ENCODE results near the gene OR2C1. TPM values are rescaled to one million over a fixed set of nuclear protein-coding genes. Genes with fewer than 3 reads are reported as not detected.

OR2C1 gene
- total RNA-seq (under 1 TPM in 6 of 7 donors, not detected in 1; 0.20 to 0.50 (median 0.33) TPM), polyA plus RNA-seq (under 1 TPM; 0.06 to 0.30 TPM)
- long read RNA-seq, donor 1, result 0 reads
- long read RNA-seq, donor 2, result 0 reads
- long read RNA-seq, donor 3, partial matches to known transcripts, result 0 of 1 reads
- long read RNA-seq, donor 3, other reads (novel, unspliced or antisense), result 0 of 1 reads

- intact Hi-C loops (cut with DNase I), result no loop called here
- TF ChIP-seq EP300 (IDR thresholded peaks at IDR 0.05), result no peak
- no peak for TF ChIP-seq POLR2A (IDR thresholded peaks at IDR 0.05)
- no peak for TF ChIP-seq CTCF (IDR thresholded peaks at IDR 0.05)
- H3K27ac ChIP-seq, result no peak within 1 kb of the TSS
- DNase-seq, result no peak
- H3K9me3 ChIP-seq, result no peaks in the 10 kb centered on the region
- 64 to 80% (median 73%) methylated on average over 3 of the region's 3 CpGs for WGBS, 3 donors
- no peaks in the 10 kb centered on the region for H3K36me3 ChIP-seq
- H3K27me3 ChIP-seq, result no peaks in the 10 kb centered on the region
- H3K4me3 ChIP-seq, result no peak within 1 kb of the TSS
- no peaks in the 10 kb centered on the region for H3K4me1 ChIP-seq (ENCODE audit: insufficient read depth)
Measured at GRCh38 chr16:3355589-3355988, at the start of gene OR2C1. Gene OR2C1 (plus strand): TSS chr16:3355889. CDS start chr16:3355941, 52 bp downstream.

- no peak for DNase-seq
- WGBS, 3 donors, result 56 to 65% (median 63%) methylated on average over 11 of the region's 11 CpGs
- intact Hi-C loops (cut with DNase I), result loop anchor here in 1 of 4 donors (10.0 kb wide), 1 partner anchor 71 kb away; the partner anchor contains the start of gene ZNF200
- Histone ChIP-seq H3K36me3 (no peaks in the 10 kb centered on the region), H3K4me1 (ENCODE audit: insufficient read depth) (peaks cover 5% of the 10 kb centered on the region), H3K27ac (peak overlapping the region in 1 of 2 donors; percentile 91), H3K9me3 (peaks cover 0 to 52% of the 10 kb centered on the region in 2 donors), H3K27me3 (no peaks in the 10 kb centered on the region), H3K4me3 (peak overlapping the region; percentile 80)
- TF ChIP-seq POLR2A (IDR thresholded peaks at IDR 0.05), result no peak
- no peak for TF ChIP-seq CTCF (IDR thresholded peaks at IDR 0.05)
Measured at GRCh38 chr16:3306078-3306477, 49.6 kb upstream of the OR2C1 start.

- TF ChIP-seq POLR2A (IDR thresholded peaks at IDR 0.05) (no peak), EP300 (IDR thresholded peaks at IDR 0.05) (no peak), CTCF (IDR thresholded peaks at IDR 0.05) (no peak)
- no peaks in the 10 kb centered on the region for H3K36me3 ChIP-seq
- H3K4me1 ChIP-seq (ENCODE audit: insufficient read depth), result no peaks in the 10 kb centered on the region
- H3K4me3 ChIP-seq, result no peak overlapping the region
- no peaks in the 10 kb centered on the region for H3K27me3 ChIP-seq
- no peak overlapping the region for H3K27ac ChIP-seq
- intact Hi-C loops (cut with DNase I), result no loop called here
- H3K9me3 ChIP-seq, result peaks cover 0 to 90% of the 10 kb centered on the region in 2 donors
- 91 to 97% (median 97%) methylated on average over 4 of the region's 4 CpGs for WGBS, 3 donors
- DNase-seq, result no peak
Measured at GRCh38 chr16:3311496-3311895, 44.2 kb upstream of the OR2C1 start.

GRCh38 chr16:3317315-3317999 is 38.2 kb upstream of the OR2C1 start:
- no peak for DNase-seq
- no peak for TF ChIP-seq CTCF (IDR thresholded peaks at IDR 0.05)
- TF ChIP-seq POLR2A (IDR thresholded peaks at IDR 0.05), result no peak
- H3K27ac ChIP-seq, result no peak overlapping the region
- H3K36me3 ChIP-seq, result peaks cover 7% of the 10 kb centered on the region
- WGBS, 3 donors, result 94 to 99% (median 98%) methylated on average over 3 of the region's 3 CpGs
- H3K4me1 ChIP-seq (ENCODE audit: insufficient read depth), result no peaks in the 10 kb centered on the region
- intact Hi-C loops (cut with DNase I), result no loop called here
- no peak overlapping the region for H3K4me3 ChIP-seq
- H3K27me3 ChIP-seq, result no peaks in the 10 kb centered on the region
- peaks cover 10 to 91% of the 10 kb centered on the region in 2 donors for H3K9me3 ChIP-seq
